MCF 10A (cell line): ENCODE results near the gene CRY1. TPM values are rescaled to one million over a fixed set of nuclear protein-coding genes. Genes with fewer than 3 reads are reported as not detected.

Experiments used
- BruUV-seq: library from RNA; stranded (reverse); fragments of 400-500 nt; replicated peaks from 2 replicates; lab custom pipeline; 2021; lab: Mats Ljungman, UMichigan
- CTCF ChIA-PET: fragments of 300-600 bp; sonication (Branson Sonifier 250); formaldehyde crosslinking; extraction: SDS; loops from one replicate; lab custom pipeline; 2021; ENCODE audit warnings: antibody characterized with exemption, inconsistent platforms; lab: Yijun Ruan, JAX
- POLR2A ChIA-PET: fragments of 300-600, 350-650 bp; sonication (Branson Sonifier 250); formaldehyde crosslinking; extraction: SDS; loops from one replicate; lab custom pipeline; 2020; ENCODE audit warnings: antibody characterized with exemption, inconsistent platforms; lab: Yijun Ruan, JAX
- DNase-seq: peaks from one replicate; pipeline ENCODE4 v3.0.0-alpha.2; 2018; ENCODE audit not compliant: unreplicated experiment
- H3K27ac Mint-ChIP-seq: one replicate; pipeline ENCODE4 v1.8.0; 2022; ENCODE audit warnings: mild to moderate bottlenecking, low read depth, mixed read lengths; ENCODE audit not compliant: unreplicated experiment
- H3K27me3 Mint-ChIP-seq: one replicate; pipeline ENCODE4 v1.8.0; 2022; ENCODE audit warnings: mixed read lengths; ENCODE audit not compliant: insufficient read depth, unreplicated experiment
- H3K36me3 Mint-ChIP-seq: one replicate; pipeline ENCODE4 v1.8.0; 2022; ENCODE audit warnings: mild to moderate bottlenecking, moderate library complexity, mixed read lengths; ENCODE audit not compliant: insufficient read depth, unreplicated experiment
- H3K4me1 Mint-ChIP-seq: one replicate; pipeline ENCODE4 v1.8.0; 2022; ENCODE audit warnings: mixed read lengths; ENCODE audit not compliant: insufficient read depth, unreplicated experiment
- H3K4me3 Mint-ChIP-seq: one replicate; pipeline ENCODE4 v1.8.0; 2022; ENCODE audit warnings: mild to moderate bottlenecking, moderate library complexity, mixed read lengths; ENCODE audit not compliant: unreplicated experiment
- H3K9me3 Mint-ChIP-seq: one replicate; pipeline ENCODE4 v1.8.0; 2022; ENCODE audit warnings: mixed read lengths; ENCODE audit not compliant: unreplicated experiment
- CTCF ChIP-seq: fragments of 200-600 bp; IDR thresholded peaks from one replicate; pipeline ENCODE4 v1.8.0; 2022; ENCODE audit warnings: antibody characterized with exemption, mild to moderate bottlenecking; ENCODE audit not compliant: unreplicated experiment
- intact Hi-C: fragments of 100-400 bp; cut with micrococcal nuclease; formaldehyde crosslinking; loops from 2 replicates; pipeline ENCODE4 v1.14.1; 2022
- total RNA-seq: library from RNA; stranded (reverse); gene quantifications from 2 replicates; pipeline ENCODE4 v1.2.3, GENCODE V29; 2022

Gene CRY1
- total RNA-seq, 1 experiment from 2014 or later = 11.6 TPM

GRCh38 chr12:107118624-107119023 lies 25.3 kb upstream of the CRY1 start:
- Mint-ChIP-seq H3K9me3 (no peaks in the 10 kb centered on the region), H3K27me3 (peaks cover 20% of the 10 kb centered on the region), H3K36me3 (no peaks in the 10 kb centered on the region), H3K27ac (no peak overlapping the region), H3K4me3 (no peak overlapping the region), H3K4me1 (no peaks in the 10 kb centered on the region)
- ChIA-PET POLR2A (no interaction called here), CTCF (interaction anchor here (1.1 to 6.0 kb wide), 2 partner anchors 13 to 492 kb away, joined by 3 to 29 read pairs; no protein-coding TSS in a partner anchor)
- intact Hi-C loops = no loop called here
- no TSS peak for BruUV-seq
- no peak for TF ChIP-seq CTCF
- no peak for DNase-seq

GRCh38 chr12:107115119-107115518 lies 21.8 kb upstream of the CRY1 start:
- no peak overlapping the region for H3K4me3 Mint-ChIP-seq
- H3K27me3 Mint-ChIP-seq = peaks cover 20% of the 10 kb centered on the region
- no peak for TF ChIP-seq CTCF
- CTCF ChIA-PET = interaction anchor here (0.7 to 7.7 kb wide), 7 partner anchors 10 to 290 kb away, joined by 3 to 59 read pairs (median 4); no protein-coding TSS in a partner anchor
- H3K36me3 Mint-ChIP-seq = no peaks in the 10 kb centered on the region
- no TSS peak for BruUV-seq
- intact Hi-C loops = no loop called here
- POLR2A ChIA-PET = interaction anchor here (0.6 kb wide), 1 partner anchor 262 kb away, joined by 3 read pairs; no protein-coding TSS in a partner anchor
- no peak overlapping the region for H3K27ac Mint-ChIP-seq
- no peaks in the 10 kb centered on the region for H3K9me3 Mint-ChIP-seq
- DNase-seq = no peak
- H3K4me1 Mint-ChIP-seq = no peaks in the 10 kb centered on the region

- no peaks in the 10 kb centered on the region for H3K36me3 Mint-ChIP-seq
- BruUV-seq = no TSS peak
- H3K27ac Mint-ChIP-seq = no peak overlapping the region
- H3K9me3 Mint-ChIP-seq = no peaks in the 10 kb centered on the region
- DNase-seq = no peak
- POLR2A ChIA-PET = interaction anchor here (0.6 to 1.3 kb wide), 6 partner anchors 9 to 544 kb away, joined by 3 to 4 read pairs (median 3); no protein-coding TSS in a partner anchor
- no peaks in the 10 kb centered on the region for H3K4me1 Mint-ChIP-seq
- CTCF ChIA-PET = interaction anchor here (0.5 to 7.7 kb wide), 6 partner anchors 16 to 1447 kb away, joined by 3 to 59 read pairs (median 4); no protein-coding TSS in a partner anchor
- no peak for TF ChIP-seq CTCF
- H3K4me3 Mint-ChIP-seq = no peak overlapping the region
- H3K27me3 Mint-ChIP-seq = peaks cover 35% of the 10 kb centered on the region
- intact Hi-C loops = no loop called here
These were observed 18.0 kb upstream of the CRY1 start for GRCh38 chr12:107111314-107111713.

GRCh38 chr12:107109726-107110719 lies 16.7 kb upstream of the CRY1 start:
- H3K9me3 Mint-ChIP-seq = no peaks in the 10 kb centered on the region
- H3K27me3 Mint-ChIP-seq = peaks cover 39% of the 10 kb centered on the region

More at GRCh38 chr12:107109726-107110719, 16.7 kb upstream of the CRY1 start:
- ChIA-PET POLR2A (no interaction called here), CTCF (interaction anchor here (0.6 to 7.7 kb wide), 4 partner anchors 11 to 22 kb away, joined by 3 to 59 read pairs (median 4); no protein-coding TSS in a partner anchor)
- H3K4me3 Mint-ChIP-seq = no peak overlapping the region
- no peak for TF ChIP-seq CTCF
- no TSS peak for BruUV-seq
- no peak overlapping the region for H3K27ac Mint-ChIP-seq
- H3K36me3 Mint-ChIP-seq = no peaks in the 10 kb centered on the region
- intact Hi-C loops = no loop called here
- H3K4me1 Mint-ChIP-seq = no peaks in the 10 kb centered on the region
- no peak for DNase-seq
